Smooth muscle cell (in vitro differentiated cells): ENCODE data around the gene FHDC1. TPM values are rescaled to one million over a fixed set of nuclear protein-coding genes. Genes with fewer than 3 reads are reported as not detected.
A peak's percentile ranks its signal among the peaks of the same experiment; 100 is the strongest.

Source experiments
- DNase-seq: peaks from one replicate; lab custom pipeline; 2025; ENCODE audit not compliant: unreplicated experiment; lab: John Stamatoyannopoulos, UW
- H2AFZ ChIP-seq: fragments of 200-600 bp; sonication (generic); 2 replicates; pipeline ENCODE4 v1.6.0; 2016; ENCODE audit warnings: antibody characterized with exemption, low read depth, mild to moderate bottlenecking
- H3F3A ChIP-seq: fragments of 200-600 bp; sonication (generic); 2 replicates; pipeline ENCODE4 v1.6.0; 2017; ENCODE audit warnings: antibody characterized with exemption, low read depth
- H3K27ac ChIP-seq: fragments of 200-600 bp; sonication (generic); 2 replicates; pipeline ENCODE4 v1.5.1; 2016; ENCODE audit warnings: low read depth, mild to moderate bottlenecking
- H3K27me3 ChIP-seq: fragments of 200-600 bp; sonication (generic); 2 replicates; pipeline ENCODE4 v1.6.1; 2016; ENCODE audit warnings: low read depth, mild to moderate bottlenecking
- H3K36me3 ChIP-seq: fragments of 200-600 bp; sonication (generic); 2 replicates; pipeline ENCODE4 v1.5.1; 2016; ENCODE audit warnings: low read depth
- H3K4me1 ChIP-seq: fragments of 200-600 bp; sonication (generic); 2 replicates; pipeline ENCODE4 v1.5.1; 2016; ENCODE audit warnings: low read depth
- H3K4me2 ChIP-seq: fragments of 200-600 bp; sonication (generic); 2 replicates; pipeline ENCODE4 v1.6.0; 2016; ENCODE audit warnings: mild to moderate bottlenecking
- H3K4me3 ChIP-seq: fragments of 200-600 bp; sonication (generic); 2 replicates; pipeline ENCODE4 v1.5.1; 2016; ENCODE audit warnings: mild to moderate bottlenecking
- H3K79me2 ChIP-seq: fragments of 200-600 bp; sonication (generic); 2 replicates; pipeline ENCODE4 v1.6.0; 2016; ENCODE audit warnings: low read depth, mild to moderate bottlenecking
- H3K9ac ChIP-seq: fragments of 200-600 bp; sonication (generic); 2 replicates; pipeline ENCODE4 v1.6.0; 2016; ENCODE audit warnings: low read depth
- H3K9me3 ChIP-seq: fragments of 200-600 bp; sonication (generic); replicated peaks from 2 replicates; pipeline ENCODE4 v1.5.1; 2016; ENCODE audit warnings: low read depth
- H4K20me1 ChIP-seq: fragments of 200-600 bp; sonication (generic); 2 replicates; pipeline ENCODE4 v1.6.0; 2016; ENCODE audit warnings: low read depth
- CTCF ChIP-seq: fragments of 200-600 bp; sonication (generic); IDR thresholded peaks from 2 replicates; pipeline ENCODE4 v1.5.1; 2017; ENCODE audit warnings: borderline replicate concordance, mild to moderate bottlenecking, antibody characterized with exemption; ENCODE audit not compliant: insufficient read depth, poor library complexity, severe bottlenecking
- WGBS: methylation state at CpG from one replicate; pipeline ENCODE4 v1.1.7; 2016; ENCODE audit warnings: low lambda C conversion rate; 5-methylcytosine and 5-hydroxymethylcytosine counted together
- polyA plus RNA-seq: library from polyadenylated mRNA; unstranded; fragments of >200 nt; fragmentation: Nextera tagmentation; extraction: Ambion mirVana; gene quantifications from 2 replicates; pipeline ENCODE4 v1.2.1, GENCODE V29; 2016
- total RNA-seq: library from RNA; depleted of rRNA; stranded (reverse); fragments of >200 nt; gene quantifications from 2 replicates; pipeline ENCODE4 v1.2.3, GENCODE V29; 2014

FHDC1 gene
- total and polyA plus RNA-seq, 2 experiments from 2014 or later, result 0.49 to 3.0 TPM

GRCh38 chr4:152992466-152992865 is 56.3 kb downstream of the FHDC1 start:
- H4K20me1 ChIP-seq, result no peaks in the 10 kb centered on the region
- peak overlapping the region; percentile 51 for H3K9ac ChIP-seq
- 95% methylated on average over 1 of the region's 1 CpG for WGBS
- H3K4me2 ChIP-seq, result no peak overlapping the region
- no peaks in the 10 kb centered on the region for H3F3A ChIP-seq
- H2AFZ ChIP-seq, result no peak overlapping the region
- H3K79me2 ChIP-seq, result no peaks in the 10 kb centered on the region
- TF ChIP-seq CTCF, result no peak
- H3K27ac ChIP-seq, result peak overlapping the region; percentile 79
- H3K9me3 ChIP-seq, result no peaks in the 10 kb centered on the region
- no peaks in the 10 kb centered on the region for H3K36me3 ChIP-seq
- DNase-seq, result no peak
- H3K27me3 ChIP-seq, result no peaks in the 10 kb centered on the region
- no peak overlapping the region for H3K4me3 ChIP-seq
- no peaks in the 10 kb centered on the region for H3K4me1 ChIP-seq

GRCh38 chr4:152994038-152994437 is 57.9 kb downstream of the FHDC1 start:
- no peak for DNase-seq
- H3K4me3 ChIP-seq, result no peak overlapping the region
- 95% methylated on average over 3 of the region's 3 CpGs for WGBS
- H3F3A ChIP-seq, result no peaks in the 10 kb centered on the region
- H3K4me1 ChIP-seq, result no peaks in the 10 kb centered on the region
- H2AFZ ChIP-seq, result no peak overlapping the region
- no peaks in the 10 kb centered on the region for H4K20me1 ChIP-seq
- no peaks in the 10 kb centered on the region for H3K27me3 ChIP-seq
- H3K36me3 ChIP-seq, result no peaks in the 10 kb centered on the region
- no peaks in the 10 kb centered on the region for H3K9me3 ChIP-seq
- H3K9ac ChIP-seq, result no peak overlapping the region
- H3K27ac ChIP-seq, result no peak overlapping the region
- TF ChIP-seq CTCF, result no peak
- no peak overlapping the region for H3K4me2 ChIP-seq
- H3K79me2 ChIP-seq, result no peaks in the 10 kb centered on the region

DNA sequence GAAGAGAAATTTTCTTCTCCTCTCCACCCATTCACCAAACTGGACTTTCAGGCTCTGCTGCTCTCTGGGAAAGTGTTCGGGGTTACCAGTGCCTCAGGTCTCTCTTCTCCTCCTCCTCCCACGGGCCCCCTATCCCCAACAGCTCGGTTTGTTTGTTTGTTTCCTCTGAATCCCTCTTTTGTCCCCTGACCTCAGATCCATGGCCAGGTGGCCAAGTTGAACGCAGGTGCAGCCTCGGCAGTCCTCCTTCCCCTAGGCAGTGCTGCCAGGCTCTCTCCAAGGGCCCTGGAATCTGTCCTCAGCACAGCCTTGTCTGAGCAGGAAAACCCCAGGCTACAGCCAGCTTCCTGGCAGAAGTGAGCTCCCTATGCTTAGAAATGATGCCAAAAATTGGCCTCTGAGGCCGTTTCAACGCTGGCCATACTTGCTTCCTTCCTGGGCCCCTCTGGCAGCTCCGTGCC is 60.0 kb downstream of the FHDC1 start:
- H3F3A ChIP-seq, result no peaks in the 10 kb centered on the region
- no peaks in the 10 kb centered on the region for H3K36me3 ChIP-seq
- peak overlapping the region; percentile 88 for H3K27ac ChIP-seq
- H3K79me2 ChIP-seq, result no peaks in the 10 kb centered on the region
- no peak overlapping the region for H3K4me2 ChIP-seq
- peaks cover 2% of the 10 kb centered on the region for H3K4me1 ChIP-seq
- H2AFZ ChIP-seq, result no peak overlapping the region
- no peak for TF ChIP-seq CTCF
- WGBS, result 62% methylated on average over 8 of the region's 8 CpGs
- H3K4me3 ChIP-seq, result no peak overlapping the region
- H3K27me3 ChIP-seq, result no peaks in the 10 kb centered on the region
- H4K20me1 ChIP-seq, result no peaks in the 10 kb centered on the region
- DNase-seq, result no peak
- peak overlapping the region; percentile 34 for H3K9ac ChIP-seq
- H3K9me3 ChIP-seq, result no peaks in the 10 kb centered on the region

DNA sequence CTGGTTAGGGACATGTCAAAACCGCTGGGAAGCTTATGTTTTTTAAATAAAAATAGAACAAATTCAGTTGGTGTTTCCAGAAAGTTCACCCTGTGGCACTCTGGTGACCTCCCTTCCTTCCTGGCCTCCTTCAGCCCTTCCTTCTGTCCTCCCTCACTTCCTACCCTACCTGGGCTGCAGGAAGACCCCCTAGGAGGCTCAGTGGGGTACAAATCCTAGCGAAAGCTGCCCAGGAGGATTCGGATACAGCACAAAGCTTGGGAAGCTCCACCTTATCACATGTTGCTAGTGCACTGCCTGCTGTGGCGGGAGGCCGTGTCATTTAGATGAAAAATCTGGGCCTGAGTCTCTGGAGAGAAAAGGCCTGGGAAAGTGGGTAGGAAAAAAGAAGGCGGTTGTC is 60.5 kb downstream of the FHDC1 start:
- Histone ChIP-seq H3F3A (no peaks in the 10 kb centered on the region), H3K36me3 (no peaks in the 10 kb centered on the region), H3K27ac (peak overlapping the region; percentile 88), H3K27me3 (no peaks in the 10 kb centered on the region), H3K79me2 (no peaks in the 10 kb centered on the region), H3K9me3 (no peaks in the 10 kb centered on the region), H4K20me1 (no peaks in the 10 kb centered on the region), H3K4me3 (no peak overlapping the region), H2AFZ (no peak overlapping the region), H3K4me2 (no peak overlapping the region), H3K4me1 (peaks cover 7% of the 10 kb centered on the region), H3K9ac (peak overlapping the region; percentile 34)
- TF ChIP-seq CTCF, result no peak
- no peak for DNase-seq
- 85% methylated on average over 6 of the region's 6 CpGs for WGBS
